GM19043 (cell line): ENCODE measurements around the gene TMEM92.

Experiments used
- ATAC-seq: cut with Tn5 transposase; IDR thresholded peaks from one replicate; pipeline ENCODE4 v1.9.1; 2021; ENCODE audit warnings: low read depth; ENCODE audit not compliant: unreplicated experiment

Gene TMEM92

GRCh38 chr17:50274142-50274896 is at the start of gene TMEM92:
TMEM92 (plus strand) TSS chr17:50274466; CDS start chr17:50274502, 36 bp downstream.
- ATAC-seq, result no peak

- no peak for ATAC-seq
Measured at GRCh38 chr17:50225701-50226240, 48.5 kb upstream of the TMEM92 start.

- ATAC-seq, result no peak
Measured at GRCh38 chr17:50234581-50234980, 39.7 kb upstream of the TMEM92 start.

GRCh38 chr17:50237901-50238300 is 36.4 kb upstream of the TMEM92 start:
- no peak for ATAC-seq

- no peak for ATAC-seq
Measured at GRCh38 chr17:50238601-50239280, 35.5 kb upstream of the TMEM92 start.

- no peak for ATAC-seq
Measured at GRCh38 chr17:50239937-50240336, 34.3 kb upstream of the TMEM92 start.

- no peak for ATAC-seq
Measured at GRCh38 chr17:50240851-50241250, 33.4 kb upstream of the TMEM92 start.

- ATAC-seq, result no peak
Measured at GRCh38 chr17:50241431-50241830, 32.8 kb upstream of the TMEM92 start.

- ATAC-seq, result no peak
Measured at GRCh38 chr17:50244771-50245170, 29.5 kb upstream of the TMEM92 start.

- no peak for ATAC-seq
Measured at GRCh38 chr17:50248255-50248654, 26.0 kb upstream of the TMEM92 start.

GRCh38 chr17:50252781-50253180 is 21.5 kb upstream of the TMEM92 start:
- no peak for ATAC-seq

- ATAC-seq, result no peak
Measured at GRCh38 chr17:50255766-50256635, 18.3 kb upstream of the TMEM92 start.

GRCh38 chr17:50256826-50257618 is 17.2 kb upstream of the TMEM92 start:
- no peak for ATAC-seq

GRCh38 chr17:50257676-50258224 is 16.5 kb upstream of the TMEM92 start:
- ATAC-seq, result no peak

- no peak for ATAC-seq
Measured at GRCh38 chr17:50258647-50259476, 15.4 kb upstream of the TMEM92 start.

GRCh38 chr17:50259477-50260324 is 14.6 kb upstream of the TMEM92 start:
- no peak for ATAC-seq

GRCh38 chr17:50260501-50260911 is 13.8 kb upstream of the TMEM92 start:
- no peak for ATAC-seq
